HepG2 (cell line): Measurements from ENCODE around the gene HSPB6. TPM values are rescaled to one million over a fixed set of nuclear protein-coding genes. Genes with fewer than 3 reads are reported as not detected.

Experiments used
- AGO1 ChIP-seq: fragments of 200-400 bp; formaldehyde crosslinking; IDR thresholded peaks from 2 replicates; pipeline ENCODE4 v1.6.1; 2017; ENCODE audit warnings: mild to moderate bottlenecking, low read depth, low read length, moderate library complexity; ENCODE audit not compliant: poor library complexity, severe bottlenecking
- CCAR2 ChIP-seq: fragments of 200-400 bp; formaldehyde crosslinking; optimal IDR thresholded peaks from 2 replicates; pipeline ENCODE3; 2018; ENCODE audit warnings: low read depth, mild to moderate bottlenecking, low read length, moderate library complexity
- GTF2F1 ChIP-seq: fragments of 150-350 bp; IDR thresholded peaks from 2 replicates; pipeline ENCODE4 v1.6.1; 2014; ENCODE audit warnings: low read length
- KMT2A ChIP-seq: sonication (generic); formaldehyde crosslinking; IDR thresholded peaks from 2 replicates; pipeline ENCODE4 v1.4.0; 2020; ENCODE audit warnings: missing genetic modification reagents
- KMT2B ChIP-seq: IDR thresholded peaks from 2 replicates; pipeline ENCODE4 v1.6.1; 2016; ENCODE audit warnings: missing genetic modification reagents, missing compliant biosample characterization
- NFAT5 ChIP-seq: sonication (generic); formaldehyde crosslinking; IDR thresholded peaks from 2 replicates; pipeline ENCODE4 v1.4.0; 2020; ENCODE audit warnings: missing genetic modification reagents
- NONO ChIP-seq, 2 experiments: fragments of 450-650 bp in 1 of 2; sonication (generic) in 1 of 2; formaldehyde crosslinking in 1 of 2; IDR thresholded peaks in 1 of 2; conservative IDR thresholded peaks in 1 of 2; 2 replicates each; pipeline versions ENCODE4 v1.6.1 to v1.8.0; 2017 to 2022; ENCODE audit warnings: mild to moderate bottlenecking in 1 of 2, missing genetic modification reagents in 1 of 2, moderate library complexity in 1 of 2
- PAXIP1 ChIP-seq: sonication (generic); formaldehyde crosslinking; conservative IDR thresholded peaks from 2 replicates; pipeline ENCODE4 v1.4.0; 2020; ENCODE audit warnings: mild to moderate bottlenecking, missing genetic modification reagents, moderate library complexity
- SIN3A ChIP-seq: IDR thresholded peaks from 2 replicates; pipeline ENCODE4 v1.6.1; 2011; ENCODE audit warnings: low read depth, mild to moderate bottlenecking, control low read depth, low read length, borderline replicate concordance
- TCF12 ChIP-seq, 2 experiments: fragments of 450-650 bp in 1 of 2; sonication (generic) in 1 of 2; formaldehyde crosslinking in 1 of 2; IDR thresholded peaks; 2 replicates each; pipeline versions ENCODE4 v1.6.1 to v1.8.0; 2017 to 2022; ENCODE audit warnings: antibody characterized with exemption in 1 of 2, mild to moderate bottlenecking in 1 of 2, missing genetic modification reagents in 1 of 2, moderate library complexity in 1 of 2
- TEAD3 ChIP-seq: optimal IDR thresholded peaks from 2 replicates; pipeline ENCODE3; 2016; ENCODE audit warnings: borderline replicate concordance
- ZNF20 ChIP-seq: sonication (generic); formaldehyde crosslinking; IDR thresholded peaks from 2 replicates; pipeline ENCODE4 v1.4.0; 2020; ENCODE audit warnings: mild to moderate bottlenecking, moderate library complexity, missing genetic modification reagents
- ZNF224 ChIP-seq: sonication (generic); formaldehyde crosslinking; IDR thresholded peaks from 2 replicates; pipeline ENCODE4 v1.5.0; 2020; ENCODE audit warnings: mild to moderate bottlenecking, missing genetic modification reagents
- ZNF292 ChIP-seq: sonication (generic); formaldehyde crosslinking; IDR thresholded peaks from 2 replicates; pipeline ENCODE4 v1.8.1; 2022; ENCODE audit warnings: mild to moderate bottlenecking, low read depth, missing genetic modification reagents, borderline replicate concordance
- ZNF589 ChIP-seq: sonication (generic); formaldehyde crosslinking; conservative IDR thresholded peaks from 2 replicates; pipeline ENCODE4 v1.8.0; 2022; ENCODE audit warnings: mild to moderate bottlenecking, moderate library complexity, missing genetic modification reagents
- ZNF674 ChIP-seq: sonication (generic); formaldehyde crosslinking; IDR thresholded peaks from 2 replicates; pipeline ENCODE4 v1.5.0; 2020; ENCODE audit warnings: low read depth, mild to moderate bottlenecking, missing genetic modification reagents
- ZNF775 ChIP-seq: sonication (generic); formaldehyde crosslinking; IDR thresholded peaks from 2 replicates; pipeline ENCODE4 v1.4.0; 2020; ENCODE audit warnings: missing genetic modification reagents, mild to moderate bottlenecking, moderate library complexity, borderline replicate concordance
- ZSCAN21 ChIP-seq: sonication (generic); formaldehyde crosslinking; IDR thresholded peaks from 2 replicates; pipeline ENCODE4 v1.8.0; 2022; ENCODE audit warnings: mild to moderate bottlenecking, missing genetic modification reagents, moderate library complexity, borderline replicate concordance
- polyA plus RNA-seq, 8 experiments: library from polyadenylated mRNA; depleted of rRNA in 3 of 8; stranded (reverse) in 7 of 8; unstranded in 1 of 8; fragments of >200 nt; fragmentation: Illumina TruSeq in 4 of 8; extraction: Trizol in 4 of 8; gene quantifications; 2 replicates each; pipeline versions ENCODE4 v1.2.1 to v1.2.3, GENCODE V29; 2011 to 2016; ENCODE audit warnings: low read depth in 4 of 8, missing spikeins in 1 of 8, mixed read lengths in 1 of 8; ENCODE audit not compliant: insufficient read depth in 1 of 8
- total RNA-seq, 5 experiments: library from RNA; depleted of rRNA; stranded (reverse); fragments of >200 nt; fragmentation: Illumina TruSeq; extraction: Trizol; gene quantifications; 2 replicates each; pipeline ENCODE4 v1.2.3, GENCODE V29; 2016; ENCODE audit warnings: low read depth in 1 of 5

The HSPB6 gene
- total and polyA plus RNA-seq, 2 of the 13 experiments (the other 11 are each of a cell fraction or from before 2014, with no cell fraction given), result 0.18 TPM; not detected in 1

- 0 out of 2 replicates have a peak, but pooled peaks have one; percentile 14 for TF ChIP-seq KMT2B (CRISPR knock-in tag)
- TF ChIP-seq NONO (IDR thresholded peaks at IDR 0.05), result no peak
- peak; percentile 80 for TF ChIP-seq NONO (CRISPR knock-in tag; conservative IDR thresholded peaks at IDR 0.05)
- no peak for TF ChIP-seq CCAR2
- no peak for TF ChIP-seq AGO1
- TF ChIP-seq PAXIP1 (CRISPR knock-in tag), result no peak; the same call in 1 of the 2 replicates
- no peak for TF ChIP-seq ZNF674 (CRISPR knock-in tag)
- peak; percentile 76; the same call in 1 of the 2 replicates for TF ChIP-seq ZNF589 (CRISPR knock-in tag)
- no peak for TF ChIP-seq SIN3A
- 0 out of 2 replicates have a peak, but pooled peaks have one; percentile 11 for TF ChIP-seq KMT2A
- no peak for TF ChIP-seq ZNF20 (CRISPR knock-in tag)
- no peak; the same call in 1 of the 2 replicates for TF ChIP-seq ZSCAN21 (CRISPR knock-in tag)
- TF ChIP-seq TCF12 (IDR thresholded peaks at IDR 0.05), result no peak
- TF ChIP-seq TCF12 (CRISPR knock-in tag; IDR thresholded peaks at IDR 0.05), result no peak
- no peak; the same call in 1 of the 2 replicates for TF ChIP-seq ZNF292 (CRISPR knock-in tag)
- no peak for TF ChIP-seq ZNF224 (CRISPR knock-in tag)
- TF ChIP-seq NFAT5 (CRISPR knock-in tag), result no peak; the same call in 1 of the 2 replicates
- no peak for TF ChIP-seq TEAD3 (CRISPR knock-in tag)
- TF ChIP-seq GTF2F1, result no peak
- no peak for TF ChIP-seq ZNF775 (CRISPR knock-in tag)
Measured at GRCh38 chr19:35715981-35716800, 40.6 kb downstream of the HSPB6 start (continued).
